DND-41 (cell line): Measurements from ENCODE around the gene AFAP1.

Experiments used
- EZH2 ChIP-seq: IDR thresholded peaks from 3 replicates; pipeline ENCODE4 v1.6.1; 2012; ENCODE audit warnings: borderline replicate concordance, low read depth, mild to moderate bottlenecking, moderate library complexity, low read length, inconsistent platforms; ENCODE audit not compliant: severe bottlenecking
- TF ChIP-seq, protein P1 (sequence below): IDR thresholded peaks from 2 replicates; pipeline ENCODE4 v1.5.1; 2012; ENCODE audit warnings: borderline replicate concordance, low read length, moderate library complexity, mild to moderate bottlenecking; ENCODE audit not compliant: poor library complexity, severe bottlenecking; ENCODE audit errors: extremely low read depth

DNA sequence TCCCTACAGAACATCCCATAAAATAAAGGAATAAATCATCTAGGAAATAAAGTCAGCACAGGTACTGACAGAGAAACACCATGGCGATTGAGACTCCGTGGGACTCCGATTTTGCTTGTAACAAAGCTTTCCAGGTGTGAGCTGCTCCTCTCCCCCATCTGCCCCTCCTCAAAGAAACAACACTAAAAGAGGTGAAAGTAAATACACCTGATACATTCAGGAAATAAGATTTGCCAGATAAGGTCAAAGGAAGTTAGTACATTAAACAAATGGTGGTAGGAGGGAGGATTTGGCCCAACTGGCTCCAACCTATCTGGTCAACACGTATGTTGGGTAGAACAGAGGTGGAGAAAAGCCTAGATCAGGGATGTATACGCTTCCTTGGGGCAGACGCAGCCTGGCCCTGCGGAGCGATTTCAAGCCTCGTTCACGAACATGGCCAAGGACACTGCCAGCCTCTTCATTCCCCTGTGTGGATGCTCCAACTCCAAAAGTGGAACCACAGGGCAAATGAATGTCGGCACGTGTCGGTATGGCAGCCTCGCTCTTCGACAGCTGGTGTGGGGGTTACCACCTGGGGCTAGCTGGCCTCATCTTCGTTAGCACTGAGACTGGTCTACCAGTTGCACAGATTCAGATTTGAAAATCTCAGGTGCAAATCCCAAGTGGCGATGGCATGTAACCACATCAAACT is 162.5 kb downstream of the AFAP1 start:
- TF ChIP-seq, protein P1, sequence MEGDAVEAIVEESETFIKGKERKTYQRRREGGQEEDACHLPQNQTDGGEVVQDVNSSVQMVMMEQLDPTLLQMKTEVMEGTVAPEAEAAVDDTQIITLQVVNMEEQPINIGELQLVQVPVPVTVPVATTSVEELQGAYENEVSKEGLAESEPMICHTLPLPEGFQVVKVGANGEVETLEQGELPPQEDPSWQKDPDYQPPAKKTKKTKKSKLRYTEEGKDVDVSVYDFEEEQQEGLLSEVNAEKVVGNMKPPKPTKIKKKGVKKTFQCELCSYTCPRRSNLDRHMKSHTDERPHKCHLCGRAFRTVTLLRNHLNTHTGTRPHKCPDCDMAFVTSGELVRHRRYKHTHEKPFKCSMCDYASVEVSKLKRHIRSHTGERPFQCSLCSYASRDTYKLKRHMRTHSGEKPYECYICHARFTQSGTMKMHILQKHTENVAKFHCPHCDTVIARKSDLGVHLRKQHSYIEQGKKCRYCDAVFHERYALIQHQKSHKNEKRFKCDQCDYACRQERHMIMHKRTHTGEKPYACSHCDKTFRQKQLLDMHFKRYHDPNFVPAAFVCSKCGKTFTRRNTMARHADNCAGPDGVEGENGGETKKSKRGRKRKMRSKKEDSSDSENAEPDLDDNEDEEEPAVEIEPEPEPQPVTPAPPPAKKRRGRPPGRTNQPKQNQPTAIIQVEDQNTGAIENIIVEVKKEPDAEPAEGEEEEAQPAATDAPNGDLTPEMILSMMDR: no peak
- TF ChIP-seq EZH2: no peak
